Skin epidermis (tissue), 12 donors: ENCODE results near the gene VMO1.
A peak's percentile ranks its signal among the peaks of the same experiment; 100 is the strongest.

ENCODE experiments used
- H3K27ac ChIP-seq, 21 experiments: fragments of 200-600 bp; sonication (generic) in 11 of 21; one replicate each; pipeline ENCODE4 v1.5.0; 2020; ENCODE audit warnings: mild to moderate bottlenecking in 3 of 21, inconsistent platforms in 2 of 21, moderate library complexity in 2 of 21
- H3K4me3 ChIP-seq, 7 experiments: fragments of 200-600 bp; sonication (generic) in 2 of 7; one replicate each; pipeline ENCODE4 v1.5.0; 2020; ENCODE audit warnings: inconsistent platforms in 2 of 7, mild to moderate bottlenecking in 2 of 7, moderate library complexity in 1 of 7

The VMO1 gene

GRCh38 chr17:4786106-4786511, at the start of gene VMO1:
Gene VMO1 (minus strand): TSS chr17:4786364. CDS start chr17:4786352, 12 bp downstream.
- H3K27ac ChIP-seq: peak within 1 kb of the TSS in 2 of 21 experiments; percentile 25 to 26

GRCh38 chr17:4834681-4835020, 48.5 kb upstream of the VMO1 start:
- Histone ChIP-seq H3K4me3 (peak overlapping the region; percentile 77 to 98 (median 91)), H3K27ac (peak overlapping the region in 16 of 21 experiments; percentile 3 to 99 (median 94))

More at GRCh38 chr17:4786106-4786511, at the start of gene VMO1:
- peak within 1 kb of the TSS in 1 of 7 experiments; percentile 15 for H3K4me3 ChIP-seq

GRCh38 chr17:4833941-4834680, 47.9 kb upstream of the VMO1 start:
- Histone ChIP-seq H3K27ac (peak overlapping the region in 20 of 21 experiments; percentile 84 to 99 (median 94)), H3K4me3 (peak overlapping the region; percentile 77 to 98 (median 91))

- Histone ChIP-seq H3K27ac (peak within 1 kb of the TSS; percentile 84 to 99 (median 94)), H3K4me3 (peak within 1 kb of the TSS; percentile 77 to 98 (median 91))
These were observed 47.2 kb upstream of the VMO1 start, which contains the start of gene MINK1 for GRCh38 chr17:4833178-4833940. Gene MINK1 (plus strand): TSS chr17:4833340. CDS start chr17:4833584, 244 bp downstream.

GRCh38 chr17:4832829-4833177, 46.6 kb upstream of the VMO1 start:
- peak overlapping the region; percentile 77 to 98 (median 91) for H3K4me3 ChIP-seq
- H3K27ac ChIP-seq: peak overlapping the region in 20 of 21 experiments; percentile 84 to 99 (median 94)

- Histone ChIP-seq H3K27ac (no peak overlapping the region), H3K4me3 (no peak overlapping the region)
These were observed 41.2 kb upstream of the VMO1 start for GRCh38 chr17:4827399-4827798.

GRCh38 chr17:4823373-4824089, 37.4 kb upstream of the VMO1 start:
- Histone ChIP-seq H3K27ac (no peak overlapping the region), H3K4me3 (no peak overlapping the region)

- no peak overlapping the region for H3K4me3 ChIP-seq
- H3K27ac ChIP-seq: no peak overlapping the region
These were observed 36.7 kb upstream of the VMO1 start for GRCh38 chr17:4822835-4823234.

- Histone ChIP-seq H3K27ac (no peak overlapping the region), H3K4me3 (no peak overlapping the region)
These were observed 32.1 kb upstream of the VMO1 start for GRCh38 chr17:4818276-4818675.

GRCh38 chr17:4816826-4817225, 30.7 kb upstream of the VMO1 start:
- H3K4me3 ChIP-seq: no peak overlapping the region
- H3K27ac ChIP-seq: no peak overlapping the region

- Histone ChIP-seq H3K27ac (no peak overlapping the region), H3K4me3 (no peak overlapping the region)
These were observed 29.0 kb upstream of the VMO1 start for GRCh38 chr17:4815043-4815675.

GRCh38 chr17:4812690-4813089, 26.5 kb upstream of the VMO1 start:
- no peak overlapping the region for H3K4me3 ChIP-seq
- H3K27ac ChIP-seq: no peak overlapping the region

- Histone ChIP-seq H3K4me3 (no peak overlapping the region), H3K27ac (no peak overlapping the region)
These were observed 25.3 kb upstream of the VMO1 start for GRCh38 chr17:4811471-4811870.

- no peak overlapping the region for H3K27ac ChIP-seq
- no peak overlapping the region for H3K4me3 ChIP-seq
These were observed 24.6 kb upstream of the VMO1 start for GRCh38 chr17:4810696-4811290.

GRCh38 chr17:4808378-4808767, 22.2 kb upstream of the VMO1 start:
- H3K27ac ChIP-seq: peak overlapping the region in 4 of 21 experiments; percentile 25 to 88 (median 86)
- H3K4me3 ChIP-seq: peak overlapping the region in 4 of 7 experiments; percentile 73 to 89 (median 77)

- peak overlapping the region; percentile 8 to 98 (median 90) for H3K27ac ChIP-seq
- H3K4me3 ChIP-seq: peak overlapping the region; percentile 67 to 89 (median 74)
These were observed 21.6 kb upstream of the VMO1 start for GRCh38 chr17:4807605-4808377.

GRCh38 chr17:4806777-4807604, 20.8 kb upstream of the VMO1 start, which contains the start of gene PLD2:
Gene PLD2 (plus strand): TSS chr17:4807152. CDS start chr17:4807773, 621 bp downstream.
- Histone ChIP-seq H3K27ac (peak within 1 kb of the TSS; percentile 8 to 98 (median 90)), H3K4me3 (peak within 1 kb of the TSS; percentile 67 to 89 (median 74))

GRCh38 chr17:4806456-4806776, 20.3 kb upstream of the VMO1 start:
- Histone ChIP-seq H3K27ac (peak overlapping the region in 13 of 21 experiments; percentile 30 to 95 (median 88)), H3K4me3 (peak overlapping the region; percentile 67 to 89 (median 74))
